AG09319 (cell line): ENCODE data around the gene DPP10.

Experiments
- DNase-seq: peaks from one replicate; pipeline ENCODE4 v3.0.0-alpha.2; 2010; ENCODE audit warnings: low read depth; ENCODE audit errors: extremely low read depth
- CTCF ChIP-seq: IDR thresholded peaks from 2 replicates; pipeline ENCODE4 v1.5.1; 2011; ENCODE audit warnings: low read depth, mild to moderate bottlenecking, inconsistent platforms, low read length, moderate library complexity

The DPP10 gene

GRCh38 chr2:115678129-115678528 is 1235.7 kb downstream of the DPP10 start:
- TF ChIP-seq CTCF, result no peak
- no peak for DNase-seq

- DNase-seq, result no peak
- TF ChIP-seq CTCF, result no peak
Measured at GRCh38 chr2:115684345-115684744, 1241.9 kb downstream of the DPP10 start.

GRCh38 chr2:115691409-115691808 is 1249.0 kb downstream of the DPP10 start:
- DNase-seq, result no peak
- TF ChIP-seq CTCF, result no peak

- no peak for TF ChIP-seq CTCF
- DNase-seq, result no peak
Measured at GRCh38 chr2:115694651-115695050, 1252.2 kb downstream of the DPP10 start.

- TF ChIP-seq CTCF, result no peak
- no peak for DNase-seq
Measured at GRCh38 chr2:115733190-115733775, 1290.8 kb downstream of the DPP10 start.

GRCh38 chr2:115738111-115738510 is 1295.7 kb downstream of the DPP10 start:
- no peak for TF ChIP-seq CTCF
- no peak for DNase-seq

GRCh38 chr2:115739574-115739973 is 1297.1 kb downstream of the DPP10 start:
- DNase-seq, result no peak
- no peak for TF ChIP-seq CTCF
